Stimulated activated CD4-positive, alpha-beta T cell treated with anti-CD3 and anti-CD28 coated beads, TNF-alpha, amount 100 ng/mL, for 24 hours (primary cell): ENCODE results near the gene RSF1.

Experiments
- DNase-seq, 3 experiments: peaks; one replicate each; pipeline ENCODE4 v3.0.0-alpha.2; 2020; ENCODE audit warnings: low read depth in 3 of 3

Gene RSF1

GRCh38 chr11:77619576-77620198 is 200.8 kb downstream of the RSF1 start:
- peak in 1 of 3 experiments; percentile 5 for DNase-seq

GRCh38 chr11:77617892-77618291 is 202.6 kb downstream of the RSF1 start:
- DNase-seq: no peak

- DNase-seq: no peak
These were observed 208.6 kb downstream of the RSF1 start for GRCh38 chr11:77611921-77612320.
